Transverse colon (tissue), 4 donors: ENCODE measurements around the gene EGFR. TPM values are rescaled to one million over a fixed set of nuclear protein-coding genes. Genes with fewer than 3 reads are reported as not detected.

Experiments
- DNase-seq: peaks from one replicate; pipeline ENCODE4 v3.0.0-alpha.2; 2019
- H3K27ac ChIP-seq, 4 donors: fragments of 200-600 bp; sonication (generic); 2 replicates each; pipeline ENCODE4 v1.5.1; 2016 to 2018; ENCODE audit warnings: inconsistent platforms in 4 of 4
- H3K27me3 ChIP-seq: fragments of 200-600 bp; sonication (generic); 2 replicates; pipeline ENCODE4 v1.5.1; 2017; ENCODE audit warnings: inconsistent platforms
- H3K36me3 ChIP-seq, 4 donors: fragments of 200-600 bp; sonication (generic); 2 replicates each; pipeline ENCODE4 v1.5.1; 2017 to 2019; ENCODE audit warnings: inconsistent platforms in 4 of 4
- H3K4me1 ChIP-seq, 4 donors: fragments of 200-600 bp; sonication (generic); 2 replicates each; pipeline ENCODE4 v1.5.1; 2017 to 2020; ENCODE audit warnings: inconsistent platforms in 4 of 4
- H3K4me3 ChIP-seq, 4 donors: fragments of 200-600 bp; sonication (generic); 1 replicate in 1 of 4; 2 replicates in 3 of 4; pipeline versions ENCODE4 v1.5.1 to v1.6.1; 2017 to 2019; ENCODE audit warnings: inconsistent platforms in 4 of 4
- H3K9me3 ChIP-seq, 2 donors: fragments of 200-600 bp; sonication (generic); 2 replicates each; pipeline ENCODE4 v1.5.1; 2017 to 2019; ENCODE audit warnings: inconsistent platforms in 2 of 2
- CTCF ChIP-seq, 5 experiments: fragments of 200-600 bp in 3 of 5; fragments of 450-650 bp in 2 of 5; sonication (generic) in 3 of 5; IDR thresholded peaks; 1 replicate in 2 of 5; 2 replicates in 3 of 5; pipeline ENCODE4 v1.5.1; 2016 to 2017; ENCODE audit warnings: antibody characterized with exemption in 5 of 5, inconsistent platforms in 3 of 5, mild to moderate bottlenecking in 2 of 5, moderate library complexity in 1 of 5
- EP300 ChIP-seq: sonication (generic); formaldehyde crosslinking; IDR thresholded peaks from one replicate; pipeline ENCODE4 v1.6.1; 2017; ENCODE audit warnings: antibody characterized with exemption, low read depth
- POLR2A ChIP-seq: fragments of 450-650 bp; IDR thresholded peaks from one replicate; pipeline ENCODE4 v1.6.1; 2016; ENCODE audit warnings: antibody characterized with exemption, mild to moderate bottlenecking, moderate library complexity
- POLR2AphosphoS5 ChIP-seq, 3 donors: sonication (generic); formaldehyde crosslinking; IDR thresholded peaks; one replicate each; pipeline ENCODE4 v1.6.1; 2016; ENCODE audit warnings: antibody characterized with exemption in 3 of 3
- WGBS, 2 donors: methylation state at CpG; one replicate each; pipeline ENCODE4 v1.1.5; 2018; ENCODE audit warnings: low coverage in 1 of 2; 5-methylcytosine and 5-hydroxymethylcytosine counted together
- in situ Hi-C, 4 donors: fragments of 200-750 bp; cut with MboI; loops; one replicate each; pipeline versions ENCODE4 v1.15.0 to v1.15.1; 2017; ENCODE audit warnings: low sequenced_read_pairs in 3 of 4, low pct_ligation_motif_present in 1 of 4, low pct_unique_long_range_greater_than_20kb in 1 of 4
- intact Hi-C: fragments of 100-400 bp; cut with DNase I; formaldehyde crosslinking; loops from one replicate; pipeline ENCODE4 v1.15.1; 2023; ENCODE audit warnings: low total_unique reads
- total RNA-seq, 4 donors: library from RNA; depleted of rRNA; stranded (reverse); fragments of >200 nt; gene quantifications; one replicate each; pipeline ENCODE4 v1.1.0, GENCODE V29; 2016

Gene EGFR
- total RNA-seq, 4 donors from 2014 or later: 40.0 to 85.7 (median 72.9) TPM

DNA sequence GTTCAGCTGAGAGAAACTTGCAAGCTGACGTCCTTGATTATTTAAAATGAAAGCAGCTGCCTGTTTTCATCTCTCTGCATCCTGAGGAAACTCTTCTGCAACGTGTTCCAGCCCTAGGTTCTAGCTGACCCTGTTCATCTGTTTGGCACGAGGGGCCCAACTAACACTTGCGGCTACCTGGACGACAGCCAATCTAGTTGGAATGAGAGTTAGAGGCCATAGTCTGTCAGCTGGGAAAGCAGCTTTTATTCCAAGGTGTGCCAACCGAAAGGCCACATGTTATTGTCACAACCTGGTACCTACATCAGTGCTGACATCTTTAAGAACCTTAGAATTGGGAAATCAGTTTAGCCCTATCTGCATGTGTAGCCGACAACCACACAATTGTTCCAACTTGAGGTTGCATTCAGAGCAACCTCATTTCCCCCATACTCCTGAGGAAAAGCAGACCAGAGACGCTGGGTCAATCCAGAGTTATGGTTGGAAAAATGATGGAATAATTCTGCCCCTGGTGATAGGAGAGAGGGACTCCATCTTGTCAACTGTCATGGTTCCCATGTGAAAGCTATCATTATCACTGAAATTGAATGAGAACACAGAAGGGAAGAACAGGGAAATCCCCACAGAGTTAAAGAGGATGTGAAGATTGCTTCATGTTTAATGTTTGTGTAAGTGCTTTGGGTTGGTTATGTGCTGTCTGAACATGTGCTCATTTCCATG lies 121.6 kb downstream of the EGFR start:
- Histone ChIP-seq H3K36me3 (peaks cover 0 to 4% (median 0%) of the 10 kb centered on the region in 4 donors), H3K4me1 (peaks cover 0 to 13% (median 4%) of the 10 kb centered on the region in 4 donors), H3K27ac (peak overlapping the region in 1 of 4 donors; percentile 12), H3K27me3 (no peaks in the 10 kb centered on the region), H3K4me3 (no peak overlapping the region), H3K9me3 (no peaks in the 10 kb centered on the region)
- no peak for DNase-seq
- TF ChIP-seq POLR2AphosphoS5 (IDR thresholded peaks at IDR 0.05) (no peak), CTCF (IDR thresholded peaks at IDR 0.05) (no peak)
- in situ Hi-C loops: no loop called here
- intact Hi-C loops: no loop called here
- WGBS, 2 donors: 14 to 29% methylated on average over 1 to 8 of the region's 8 CpGs

- Histone ChIP-seq H3K27ac (no peak overlapping the region), H3K4me1 (peaks cover 0 to 13% (median 4%) of the 10 kb centered on the region in 4 donors), H3K27me3 (no peaks in the 10 kb centered on the region), H3K36me3 (peaks cover 0 to 4% (median 0%) of the 10 kb centered on the region in 4 donors), H3K9me3 (no peaks in the 10 kb centered on the region), H3K4me3 (no peak overlapping the region)
- intact Hi-C loops: no loop called here
- no peak for DNase-seq
- in situ Hi-C loops: no loop called here
- TF ChIP-seq EP300 (no peak), POLR2AphosphoS5 (IDR thresholded peaks at IDR 0.05) (no peak), POLR2A (no peak), CTCF (IDR thresholded peaks at IDR 0.05) (no peak)
Observed at GRCh38 chr7:55140941-55141278, 122.1 kb downstream of the EGFR start.

- H3K4me3 ChIP-seq: no peak overlapping the region
- H3K36me3 ChIP-seq: peaks cover 0 to 18% (median 7%) of the 10 kb centered on the region in 4 donors
- in situ Hi-C loops (no loop called here), intact Hi-C loops (no loop called here)
- 72 to 76% methylated on average over 8 to 13 of the region's 13 CpGs for WGBS, 2 donors
- H3K4me1 ChIP-seq: peaks cover 0 to 13% (median 4%) of the 10 kb centered on the region in 4 donors
- TF ChIP-seq POLR2A (no peak), POLR2AphosphoS5 (IDR thresholded peaks at IDR 0.05) (no peak), CTCF (IDR thresholded peaks at IDR 0.05) (no peak), EP300 (no peak)
- H3K9me3 ChIP-seq: no peaks in the 10 kb centered on the region
- H3K27me3 ChIP-seq: no peaks in the 10 kb centered on the region
- no peak for DNase-seq
- no peak overlapping the region for H3K27ac ChIP-seq
Observed at GRCh38 chr7:55142919-55143600, 124.2 kb downstream of the EGFR start.

GRCh38 chr7:55144333-55145317 lies 125.8 kb downstream of the EGFR start:
- no peak for TF ChIP-seq POLR2AphosphoS5 (IDR thresholded peaks at IDR 0.05)
- peak in 2 of 5 experiments; percentile 8 to 15 for TF ChIP-seq CTCF (IDR thresholded peaks at IDR 0.05)
- Histone ChIP-seq H3K27me3 (no peaks in the 10 kb centered on the region), H3K9me3 (no peaks in the 10 kb centered on the region), H3K36me3 (peaks cover 0 to 18% (median 7%) of the 10 kb centered on the region in 4 donors), H3K27ac (no peak overlapping the region), H3K4me3 (no peak overlapping the region), H3K4me1 (peaks cover 0 to 13% (median 4%) of the 10 kb centered on the region in 4 donors)
- 89 to 93% methylated on average over 11 to 25 of the region's 25 CpGs for WGBS, 2 donors
- DNase-seq: no peak
- intact Hi-C loops: no loop called here
- in situ Hi-C loops: no loop called here
